ENCODE measurements around the gene YPEL4.

YPEL4 gene

GRCh38 chr11:57597461-57597915 is 52.2 kb downstream of the YPEL4 start, which contains the start of gene SERPING1:
SERPING1 (plus strand) TSS chr11:57597685; CDS start chr11:57598271, 586 bp downstream.
- in situ Hi-C loops (cut with HindIII; ENCODE audit: low sequenced_read_pairs): no loop called here

GRCh38 chr11:57596266-57596885 is 53.3 kb downstream of the YPEL4 start:
- in situ Hi-C loops (cut with HindIII; ENCODE audit: low sequenced_read_pairs): no loop called here

All from endothelial cell of hepatic sinusoid (primary cell).